Measurements from ENCODE around the gene GCLM.
"Not testable (repeated sequence)": the region's sequence is repeated elsewhere in the genome, so short reads cannot be mapped to it uniquely, and the experiment has no call there.

GCLM gene

GRCh38 chr1:93909146-93910050 lies at the start of gene GCLM:
TSS of gene GCLM (minus strand) at chr1:93909430. CDS start at chr1:93909163, 267 bp downstream.
- H3K36me3 Mint-ChIP-seq = peaks cover 6% of the 10 kb centered on the region
- ATAC-seq (peak; percentile 93), DNase-seq (ENCODE audit: low spot score in 2 of 2) (peak; percentile 94 to 97)
- H3K4me1 Mint-ChIP-seq = peaks cover 35% of the 10 kb centered on the region
- H3K4me3 Mint-ChIP-seq = peak within 1 kb of the TSS; percentile 74
- H3K9me3 Mint-ChIP-seq = peaks cover 2% of the 10 kb centered on the region
- peak within 1 kb of the TSS; percentile 90 for H3K27ac Mint-ChIP-seq

GRCh38 chr1:93958726-93959100 lies 49.5 kb upstream of the GCLM start:
- no peak overlapping the region for H3K4me3 Mint-ChIP-seq
- no peak for ATAC-seq
- peaks cover 26% of the 10 kb centered on the region for H3K9me3 Mint-ChIP-seq
- H3K36me3 Mint-ChIP-seq = no peaks in the 10 kb centered on the region
- no peak overlapping the region for H3K27ac Mint-ChIP-seq
- no peak for DNase-seq (ENCODE audit: low spot score in 2 of 2)
- no peaks in the 10 kb centered on the region for H3K4me1 Mint-ChIP-seq

GRCh38 chr1:93958032-93958725 lies 48.9 kb upstream of the GCLM start:
- DNase-seq (ENCODE audit: low spot score in 2 of 2) (no peak), ATAC-seq (no peak)
- H3K4me1 Mint-ChIP-seq = no peaks in the 10 kb centered on the region
- no peaks in the 10 kb centered on the region for H3K36me3 Mint-ChIP-seq
- H3K4me3 Mint-ChIP-seq = no peak overlapping the region
- H3K9me3 Mint-ChIP-seq = peaks cover 27% of the 10 kb centered on the region
- no peak overlapping the region for H3K27ac Mint-ChIP-seq

GRCh38 chr1:93955765-93956164 lies 46.5 kb upstream of the GCLM start:
- H3K4me3 Mint-ChIP-seq = no peak overlapping the region
- no peak overlapping the region for H3K27ac Mint-ChIP-seq
- ATAC-seq (no peak), DNase-seq (ENCODE audit: low spot score in 2 of 2) (no peak)
- H3K9me3 Mint-ChIP-seq = peaks cover 40% of the 10 kb centered on the region
- no peaks in the 10 kb centered on the region for H3K4me1 Mint-ChIP-seq
- no peaks in the 10 kb centered on the region for H3K36me3 Mint-ChIP-seq

- not testable (repeated sequence) for H3K4me1 Mint-ChIP-seq; H3K27ac Mint-ChIP-seq; H3K9me3 Mint-ChIP-seq; H3K36me3 Mint-ChIP-seq; ATAC-seq; DNase-seq (ENCODE audit: low spot score in 2 of 2); H3K4me3 Mint-ChIP-seq
These were observed 37.9 kb upstream of the GCLM start for GRCh38 chr1:93947002-93947686.

- no peak overlapping the region for H3K27ac Mint-ChIP-seq
- DNase-seq (ENCODE audit: low spot score in 2 of 2) (no peak), ATAC-seq (no peak)
- H3K4me3 Mint-ChIP-seq = no peak overlapping the region
- H3K9me3 Mint-ChIP-seq = peaks cover 3% of the 10 kb centered on the region
- H3K36me3 Mint-ChIP-seq = no peaks in the 10 kb centered on the region
- no peaks in the 10 kb centered on the region for H3K4me1 Mint-ChIP-seq
These were observed 29.4 kb upstream of the GCLM start for GRCh38 chr1:93938461-93939145.

- DNase-seq (ENCODE audit: low spot score in 2 of 2) (no peak), ATAC-seq (no peak)
- Mint-ChIP-seq H3K9me3 (peaks cover 4% of the 10 kb centered on the region), H3K27ac (no peak overlapping the region), H3K4me1 (no peaks in the 10 kb centered on the region), H3K36me3 (no peaks in the 10 kb centered on the region), H3K4me3 (no peak overlapping the region)
These were observed 28.8 kb upstream of the GCLM start for GRCh38 chr1:93937997-93938396.

GRCh38 chr1:93925206-93925605 lies 16.0 kb upstream of the GCLM start:
- ATAC-seq = no peak
- Mint-ChIP-seq H3K4me1 (no peaks in the 10 kb centered on the region), H3K36me3 (no peaks in the 10 kb centered on the region), H3K4me3 (no peak overlapping the region), H3K9me3 (peaks cover 15% of the 10 kb centered on the region), H3K27ac (no peak overlapping the region)
- DNase-seq (ENCODE audit: low spot score in 2 of 2) = no peak

GRCh38 chr1:93919780-93920179 lies 10.6 kb upstream of the GCLM start:
- Mint-ChIP-seq H3K27ac (no peak overlapping the region), H3K9me3 (no peaks in the 10 kb centered on the region), H3K4me3 (no peak overlapping the region), H3K4me1 (no peaks in the 10 kb centered on the region), H3K36me3 (no peaks in the 10 kb centered on the region)
- no peak for ATAC-seq
- DNase-seq (ENCODE audit: low spot score in 2 of 2) = no peak

GRCh38 chr1:93917302-93917701 lies 8.1 kb upstream of the GCLM start:
- H3K4me3 Mint-ChIP-seq = no peak overlapping the region
- no peak for ATAC-seq
- no peak for DNase-seq (ENCODE audit: low spot score in 2 of 2)
- H3K27ac Mint-ChIP-seq = no peak overlapping the region
- no peaks in the 10 kb centered on the region for H3K36me3 Mint-ChIP-seq
- no peaks in the 10 kb centered on the region for H3K9me3 Mint-ChIP-seq
- no peaks in the 10 kb centered on the region for H3K4me1 Mint-ChIP-seq

- peaks cover 27% of the 10 kb centered on the region for H3K4me1 Mint-ChIP-seq
- DNase-seq (ENCODE audit: low spot score in 2 of 2); H3K36me3 Mint-ChIP-seq; H3K27ac Mint-ChIP-seq; ATAC-seq; H3K4me3 Mint-ChIP-seq; H3K9me3 Mint-ChIP-seq: not testable (repeated sequence)
These were observed 1.6 kb upstream of the GCLM start for GRCh38 chr1:93910880-93911279.

GRCh38 chr1:93910305-93910704 lies 1.1 kb upstream of the GCLM start:
- Mint-ChIP-seq H3K27ac (peak overlapping the region; percentile 90), H3K36me3 (peaks cover 6% of the 10 kb centered on the region), H3K4me1 (peaks cover 29% of the 10 kb centered on the region), H3K4me3 (peak overlapping the region; percentile 74), H3K9me3 (peaks cover 2% of the 10 kb centered on the region)
- ATAC-seq = no peak
- no peak for DNase-seq (ENCODE audit: low spot score in 2 of 2)

- peak; percentile 62 for ATAC-seq
These were observed 660 bp downstream of the GCLM start for GRCh38 chr1:93908394-93909145.

GRCh38 chr1:93907718-93908117 lies 1.5 kb downstream of the GCLM start:
- no peak for ATAC-seq
- peaks cover 2% of the 10 kb centered on the region for H3K9me3 Mint-ChIP-seq
- H3K4me3 Mint-ChIP-seq = peak overlapping the region; percentile 74
- no peak for DNase-seq (ENCODE audit: low spot score in 2 of 2)
- peaks cover 41% of the 10 kb centered on the region for H3K4me1 Mint-ChIP-seq
- peaks cover 6% of the 10 kb centered on the region for H3K36me3 Mint-ChIP-seq
- peak overlapping the region; percentile 29 for H3K27ac Mint-ChIP-seq

More at GRCh38 chr1:93908394-93909145, 660 bp downstream of the GCLM start:
- Mint-ChIP-seq H3K4me1 (peaks cover 41% of the 10 kb centered on the region), H3K4me3 (peak overlapping the region; percentile 74), H3K36me3 (peaks cover 6% of the 10 kb centered on the region), H3K27ac (peak overlapping the region; percentile 87), H3K9me3 (peaks cover 2% of the 10 kb centered on the region)
- DNase-seq (ENCODE audit: low spot score in 2 of 2) = peak; percentile 45 to 80
